ENCODE results near the gene ACOT4. TPM values are rescaled to one million over a fixed set of nuclear protein-coding genes. Genes with fewer than 3 reads are reported as not detected.

The ACOT4 gene, protein sequence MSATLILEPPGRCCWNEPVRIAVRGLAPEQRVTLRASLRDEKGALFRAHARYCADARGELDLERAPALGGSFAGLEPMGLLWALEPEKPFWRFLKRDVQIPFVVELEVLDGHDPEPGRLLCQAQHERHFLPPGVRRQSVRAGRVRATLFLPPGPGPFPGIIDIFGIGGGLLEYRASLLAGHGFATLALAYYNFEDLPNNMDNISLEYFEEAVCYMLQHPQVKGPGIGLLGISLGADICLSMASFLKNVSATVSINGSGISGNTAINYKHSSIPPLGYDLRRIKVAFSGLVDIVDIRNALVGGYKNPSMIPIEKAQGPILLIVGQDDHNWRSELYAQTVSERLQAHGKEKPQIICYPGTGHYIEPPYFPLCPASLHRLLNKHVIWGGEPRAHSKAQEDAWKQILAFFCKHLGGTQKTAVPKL
- under 0.01 and 0.61 TPM in 2 replicates for total RNA-seq

DNA sequence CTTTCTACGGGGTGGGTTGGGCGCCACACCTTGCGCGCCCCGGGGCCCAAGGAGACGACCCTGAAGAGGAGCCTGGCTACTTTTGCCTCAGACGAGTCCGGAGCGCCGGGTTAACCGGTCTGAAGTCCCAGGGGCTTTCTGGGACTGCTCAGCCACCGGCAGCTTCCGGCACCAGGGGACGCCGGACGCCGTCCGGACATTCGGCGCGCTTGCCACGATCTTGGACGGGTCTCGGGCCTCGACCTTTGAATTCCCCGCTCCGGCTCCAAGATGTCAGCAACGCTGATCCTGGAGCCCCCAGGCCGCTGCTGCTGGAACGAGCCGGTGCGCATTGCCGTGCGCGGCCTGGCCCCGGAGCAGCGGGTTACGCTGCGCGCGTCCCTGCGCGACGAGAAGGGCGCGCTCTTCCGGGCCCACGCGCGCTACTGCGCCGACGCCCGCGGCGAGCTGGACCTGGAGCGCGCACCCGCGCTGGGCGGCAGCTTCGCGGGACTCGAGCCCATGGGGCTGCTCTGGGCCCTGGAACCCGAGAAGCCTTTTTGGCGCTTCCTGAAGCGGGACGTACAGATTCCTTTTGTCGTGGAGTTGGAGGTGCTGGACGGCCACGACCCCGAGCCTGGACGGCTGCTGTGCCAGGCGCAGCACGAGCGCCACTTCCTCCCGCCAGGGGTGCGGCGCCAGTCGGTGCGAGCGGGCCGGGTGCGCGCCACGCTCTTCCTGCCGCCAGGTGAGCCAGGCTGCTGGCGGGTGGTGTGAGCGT lies at the start of gene ACOT4:
ACOT4 (plus strand) TSS at position 184 of the 760 bp plus-strand sequence; CDS start at position 271, 87 bp downstream.

DNA sequence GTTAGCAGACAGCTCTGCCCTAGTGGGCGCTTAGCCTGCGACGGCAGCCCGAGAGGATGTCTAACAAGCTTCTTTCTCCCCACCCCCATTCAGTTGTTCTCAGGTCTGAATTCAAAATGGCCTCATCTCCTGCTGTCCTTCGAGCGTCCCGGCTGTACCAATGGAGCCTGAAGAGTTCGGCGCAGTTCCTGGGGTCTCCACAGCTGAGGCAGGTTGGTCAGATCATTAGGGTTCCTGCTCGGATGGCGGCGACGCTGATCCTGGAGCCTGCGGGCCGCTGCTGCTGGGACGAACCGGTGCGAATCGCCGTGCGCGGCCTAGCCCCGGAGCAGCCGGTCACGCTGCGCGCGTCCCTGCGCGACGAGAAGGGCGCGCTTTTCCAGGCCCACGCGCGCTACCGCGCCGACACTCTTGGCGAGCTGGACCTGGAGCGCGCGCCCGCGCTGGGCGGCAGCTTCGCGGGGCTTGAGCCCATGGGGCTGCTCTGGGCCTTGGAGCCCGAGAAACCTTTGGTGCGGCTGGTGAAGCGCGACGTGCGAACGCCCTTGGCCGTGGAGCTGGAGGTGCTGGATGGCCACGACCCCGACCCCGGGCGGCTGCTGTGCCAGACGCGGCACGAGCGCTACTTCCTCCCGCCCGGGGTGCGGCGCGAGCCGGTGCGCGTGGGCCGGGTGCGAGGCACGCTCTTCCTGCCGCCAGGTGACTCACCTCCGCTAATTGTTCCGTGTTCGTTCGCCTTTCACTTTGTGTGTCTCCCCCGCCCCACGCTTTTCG lies 22.3 kb upstream of the ACOT4 start, which contains the start of gene ACOT2:
ACOT2 (plus strand) TSS at position 29 of the 774 bp plus-strand sequence; CDS start at position 57, 28 bp downstream.

DNA sequence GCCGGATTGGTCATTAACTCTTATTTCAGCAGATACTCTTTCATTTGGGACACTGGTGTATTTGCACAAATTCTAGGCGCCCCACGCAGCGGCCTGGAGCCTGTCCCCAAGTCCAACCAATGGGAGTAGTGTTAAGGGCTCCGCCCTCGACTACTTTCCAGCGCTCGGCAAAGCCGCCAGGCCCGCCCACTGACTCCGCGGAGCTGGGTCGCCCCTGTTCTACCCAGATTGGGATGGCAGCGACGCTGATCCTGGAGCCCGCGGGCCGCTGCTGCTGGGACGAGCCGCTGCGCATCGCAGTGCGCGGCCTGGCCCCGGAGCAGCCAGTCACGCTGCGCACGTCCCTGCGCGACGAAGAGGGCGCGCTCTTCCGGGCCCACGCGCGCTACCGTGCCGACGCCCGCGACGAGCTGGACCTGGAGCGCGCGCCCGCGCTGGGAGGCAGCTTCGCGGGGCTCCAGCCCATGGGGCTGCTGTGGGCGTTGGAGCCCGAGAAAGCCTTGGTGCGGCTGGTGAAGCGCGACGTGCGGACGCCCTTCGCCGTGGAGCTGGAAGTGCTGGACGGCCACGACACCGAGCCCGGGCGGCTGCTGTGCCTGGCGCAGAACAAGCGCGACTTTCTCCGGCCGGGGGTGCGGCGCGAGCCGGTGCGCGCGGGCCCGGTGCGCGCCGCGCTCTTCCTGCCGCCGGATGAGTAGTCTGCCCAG lies 20.8 kb downstream of the ACOT4 start, which contains the start of gene ACOT6:
ACOT6 (plus strand) TSS at position 179 of the 707 bp plus-strand sequence; CDS start at position 234, 55 bp downstream.

DNA sequence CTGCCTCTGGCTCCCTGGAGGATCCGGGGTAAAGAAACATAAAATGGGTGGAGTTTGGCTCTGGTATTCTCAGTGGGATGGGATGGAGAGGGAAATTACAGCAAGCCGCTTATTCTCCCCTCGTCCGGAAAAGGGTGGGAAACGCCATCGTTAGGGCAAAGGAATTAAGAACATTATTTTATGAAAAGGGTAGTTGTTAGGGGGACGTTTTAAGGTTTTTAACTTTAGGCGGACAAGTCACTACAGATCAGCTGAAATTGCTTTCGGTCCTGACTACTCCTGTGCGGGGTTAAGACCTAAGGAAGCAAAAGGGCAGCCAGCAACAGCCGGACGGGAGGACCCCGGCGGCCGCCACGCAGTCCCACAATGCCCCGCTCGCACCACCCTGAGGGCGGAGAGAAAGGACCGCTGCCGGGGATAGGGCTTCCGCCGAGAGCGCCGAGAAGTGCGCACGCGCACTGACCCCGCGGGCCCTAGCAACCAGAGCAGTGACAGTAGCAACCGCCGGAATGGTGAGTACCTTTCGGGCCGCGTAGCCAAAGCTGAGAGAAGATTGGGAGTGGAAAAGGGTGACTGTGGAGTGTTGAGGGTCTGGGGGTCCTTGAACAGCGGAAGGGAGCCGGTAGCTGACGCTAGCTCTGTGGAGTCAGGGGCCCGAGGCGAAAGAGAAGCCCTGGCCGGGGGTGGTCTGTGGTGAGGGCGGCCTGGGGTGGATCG lies 53.0 kb downstream of the ACOT4 start, which contains the start of gene DNAL1:
DNAL1 (plus strand) TSS at position 456 of the 717 bp plus-strand sequence; CDS start at position 510, 54 bp downstream.

Other genes starting within 250 kb of the ACOT4 start
- gene NUMB, start 133.3 kb upstream of the ACOT4 start, total RNA-seq: 30.9 and 33.5 TPM in 2 replicates
- gene RIOX1, start 100.9 kb upstream of the ACOT4 start, total RNA-seq: 24.0 and 28.1 TPM in 2 replicates
- 1.3 and 1.8 TPM in 2 replicates for gene ACOT1, start 54.7 kb upstream of the ACOT4 start, total RNA-seq
- 0.15 TPM in 1 of 2 replicates, not detected in the other for gene HEATR4, start 32.9 kb upstream of the ACOT4 start, total RNA-seq
- gene ACOT2, start 22.7 kb upstream of the ACOT4 start, total RNA-seq: 7.8 and 10.3 TPM in 2 replicates
- 0.30 TPM in 1 of 2 replicates, not detected in the other for gene ACOT6, start 20.6 kb downstream of the ACOT4 start, total RNA-seq
- gene DNAL1, start 53.1 kb downstream of the ACOT4 start, total RNA-seq: 6.2 and 12.0 TPM in 2 replicates
- 21.1 and 22.7 TPM in 2 replicates for gene PNMA1, start 122.5 kb downstream of the ACOT4 start, total RNA-seq